Measurements from ENCODE around the gene GRK6. TPM values are rescaled to one million over a fixed set of nuclear protein-coding genes. Genes with fewer than 3 reads are reported as not detected.

The GRK6 gene
- total and polyA plus RNA-seq, 9 of the 15 experiments (the other 6 are each of a cell fraction or from before 2014, with no cell fraction given), result 0.63 to 122 (median 44.5) TPM

DNA sequence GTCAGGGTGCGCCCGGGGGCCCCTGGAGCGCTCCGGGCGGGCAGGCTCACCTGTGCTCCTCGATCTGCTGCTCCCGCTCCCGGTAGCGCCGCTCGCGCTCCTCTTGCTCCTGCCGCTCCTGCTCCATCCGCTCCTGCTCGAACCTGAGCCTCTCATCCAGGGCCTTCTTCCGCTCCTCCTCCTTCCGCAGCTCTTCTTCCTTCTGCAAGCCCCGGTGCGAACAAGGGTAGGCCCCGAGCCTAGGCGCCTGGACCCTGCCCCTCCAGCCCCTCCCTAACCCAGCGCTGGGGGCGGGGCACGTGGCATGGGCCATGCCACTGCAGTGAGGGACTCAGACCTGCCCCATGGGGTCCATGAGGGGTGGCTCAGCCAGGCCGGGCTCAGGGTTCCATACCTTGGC, 40.4 kb downstream of the GRK6 start:
- no peak overlapping the region for H3K4me2 ChIP-seq (ENCODE audit: insufficient read depth, low read length)
- DNase-seq (ENCODE audit: extremely low read depth in 1 of 4, low spot score in 3 of 4), result no peak
- ChIA-PET POLR2A (interaction anchor here (0.6 to 0.7 kb wide), 2 partner anchors 9 to 11 kb away, joined by 3 read pairs; no protein-coding TSS in a partner anchor), CTCF (ENCODE audit: low intra/inter-chr PET ratio) (no interaction called here)
- H3K9me1 ChIP-seq (ENCODE audit: control insufficient read depth, insufficient read depth, low read length), result no peaks in the 10 kb centered on the region
- TF ChIP-seq POLR2G (IDR thresholded peaks at IDR 0.05; ENCODE audit: low read depth, low read length) (peak; percentile 28; the same call in 1 of the 2 replicates), KDM2B (CRISPR knock-in tag; IDR thresholded peaks at IDR 0.05) (no peak)
- H3K36me3 ChIP-seq (ENCODE audit: control insufficient read depth, insufficient read depth, low read length), result peaks cover 64% of the 10 kb centered on the region; the same call in 2 of the 3 replicates
- no peaks in the 10 kb centered on the region for H3K27me3 ChIP-seq (ENCODE audit: control insufficient read depth in 2 of 2, insufficient read depth in 2 of 2, low read length in 2 of 2)
- no peak overlapping the region for H3K9ac ChIP-seq (ENCODE audit: insufficient read depth in 1 of 2, low read depth in 2 of 2, low read length in 2 of 2)
- ATAC-seq, result no peak
- 95% methylated on average over 13 of the region's 25 CpGs for WGBS (ENCODE audit: insufficient coverage, low coverage, missing lambda C conversion rate)
- H3K4me1 ChIP-seq (replicated peaks in 1 of 2; ENCODE audit: control insufficient read depth in 2 of 2, insufficient read depth in 2 of 2, low read length in 2 of 2), result peaks cover 8 to 40% of the 10 kb centered on the region in 2 experiments
- H2AFZ ChIP-seq (ENCODE audit: low read depth, low read length), result no peak overlapping the region
- no peak for FAIRE-seq
- in situ Hi-C loops (cut with MboI), result no loop called here
- no peak overlapping the region for H3K27ac ChIP-seq (ENCODE audit: extremely low read depth, low read depth, low read length)
- no peak overlapping the region for H3K4me3 ChIP-seq
- no peaks in the 10 kb centered on the region; the same call in none of the 2 replicates for H4K20me1 ChIP-seq (replicated peaks; ENCODE audit: control insufficient read depth, insufficient read depth, low read length)
- H3K9me3 ChIP-seq (replicated peaks; ENCODE audit: control insufficient read depth, insufficient read depth, low read depth, low read length), result peaks cover 4% of the 10 kb centered on the region
- intact Hi-C loops (cut with micrococcal nuclease), result no loop called here
- no TSS peak for BruUV-seq (replicated peaks)
- H3K79me2 ChIP-seq (ENCODE audit: control insufficient read depth, insufficient read depth, low read length), result peaks cover 25% of the 10 kb centered on the region

- Histone ChIP-seq H3K4me2 (ENCODE audit: insufficient read depth, low read length) (no peak overlapping the region), H3K4me3 (no peak overlapping the region), H3K9ac (ENCODE audit: insufficient read depth in 1 of 2, low read depth in 2 of 2, low read length in 2 of 2) (no peak overlapping the region), H3K27ac (ENCODE audit: extremely low read depth, low read depth, low read length) (no peak overlapping the region), H3K9me3 (replicated peaks; ENCODE audit: control insufficient read depth, insufficient read depth, low read depth, low read length) (peaks cover 4% of the 10 kb centered on the region), H3K9me1 (ENCODE audit: control insufficient read depth, insufficient read depth, low read length) (no peaks in the 10 kb centered on the region), H3K79me2 (ENCODE audit: control insufficient read depth, insufficient read depth, low read length) (peaks cover 31% of the 10 kb centered on the region), H4K20me1 (replicated peaks; ENCODE audit: control insufficient read depth, insufficient read depth, low read length) (no peaks in the 10 kb centered on the region; the same call in none of the 2 replicates), H3K27me3 (ENCODE audit: control insufficient read depth in 2 of 2, insufficient read depth in 2 of 2, low read length in 2 of 2) (no peaks in the 10 kb centered on the region), H2AFZ (ENCODE audit: low read depth, low read length) (no peak overlapping the region), H3K36me3 (ENCODE audit: control insufficient read depth, insufficient read depth, low read length) (peaks cover 63% of the 10 kb centered on the region; the same call in 2 of the 3 replicates), H3K4me1 (replicated peaks in 1 of 2; ENCODE audit: control insufficient read depth in 2 of 2, insufficient read depth in 2 of 2, low read length in 2 of 2) (peaks cover 8 to 40% of the 10 kb centered on the region in 2 experiments)
- intact Hi-C loops (cut with micrococcal nuclease), result no loop called here
- POLR2A ChIA-PET, result interaction anchor here (0.6 kb wide), 2 partner anchors 10 to 12 kb away, joined by 3 read pairs; no protein-coding TSS in a partner anchor
- FAIRE-seq (no peak), ATAC-seq (no peak), DNase-seq (ENCODE audit: extremely low read depth in 1 of 4, low spot score in 3 of 4) (no peak)
- in situ Hi-C loops (cut with MboI), result no loop called here
- CTCF ChIA-PET (ENCODE audit: low intra/inter-chr PET ratio), result no interaction called here
- TF ChIP-seq POLR2G (IDR thresholded peaks at IDR 0.05; ENCODE audit: low read depth, low read length) (0 out of 2 replicates have a peak, but pooled peaks have one; percentile 48), GATA2 (CRISPR knock-in tag; IDR thresholded peaks at IDR 0.05) (no peak)
- BruUV-seq (replicated peaks), result no TSS peak
- 96% methylated on average over 20 of the region's 31 CpGs for WGBS (ENCODE audit: insufficient coverage, low coverage, missing lambda C conversion rate)
Observed at GRCh38 chr5:177467436-177467835, 41.0 kb downstream of the GRK6 start.

Data from K562 (cell line).